ENCODE measurements around the gene GPR156.

GPR156 gene

DNA sequence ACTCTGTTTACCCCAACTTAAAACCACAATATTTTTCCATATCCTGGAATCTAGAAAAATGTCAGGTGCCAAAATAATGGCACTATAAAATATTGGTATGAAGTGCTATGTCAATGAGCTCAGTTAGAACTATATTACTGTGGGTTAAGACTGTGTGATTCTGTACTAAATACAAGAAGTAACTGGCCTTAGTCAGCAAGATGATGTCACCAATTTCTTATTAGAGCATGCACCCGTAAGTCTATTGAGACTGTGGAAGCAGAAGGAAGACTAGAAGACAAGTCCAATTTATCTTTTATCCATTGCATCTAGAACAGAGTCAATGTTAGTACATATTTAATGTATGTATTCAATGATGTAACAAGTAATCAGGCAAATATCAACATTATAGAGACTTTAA lies 39.2 kb upstream of the GPR156 start:
- TF ChIP-seq SIN3A (IDR thresholded peaks at IDR 0.05; ENCODE audit: borderline replicate concordance, insufficient read depth, low read length), result no peak
- TF ChIP-seq TAF1 (IDR thresholded peaks at IDR 0.05; ENCODE audit: borderline replicate concordance, insufficient read depth, low read length), result no peak
- TF ChIP-seq FOXP2 (optimal IDR thresholded peaks at IDR 0.05; ENCODE audit: borderline replicate concordance, extremely low read depth, extremely low read length, insufficient read depth), result no peak
- TF ChIP-seq, protein P1, sequence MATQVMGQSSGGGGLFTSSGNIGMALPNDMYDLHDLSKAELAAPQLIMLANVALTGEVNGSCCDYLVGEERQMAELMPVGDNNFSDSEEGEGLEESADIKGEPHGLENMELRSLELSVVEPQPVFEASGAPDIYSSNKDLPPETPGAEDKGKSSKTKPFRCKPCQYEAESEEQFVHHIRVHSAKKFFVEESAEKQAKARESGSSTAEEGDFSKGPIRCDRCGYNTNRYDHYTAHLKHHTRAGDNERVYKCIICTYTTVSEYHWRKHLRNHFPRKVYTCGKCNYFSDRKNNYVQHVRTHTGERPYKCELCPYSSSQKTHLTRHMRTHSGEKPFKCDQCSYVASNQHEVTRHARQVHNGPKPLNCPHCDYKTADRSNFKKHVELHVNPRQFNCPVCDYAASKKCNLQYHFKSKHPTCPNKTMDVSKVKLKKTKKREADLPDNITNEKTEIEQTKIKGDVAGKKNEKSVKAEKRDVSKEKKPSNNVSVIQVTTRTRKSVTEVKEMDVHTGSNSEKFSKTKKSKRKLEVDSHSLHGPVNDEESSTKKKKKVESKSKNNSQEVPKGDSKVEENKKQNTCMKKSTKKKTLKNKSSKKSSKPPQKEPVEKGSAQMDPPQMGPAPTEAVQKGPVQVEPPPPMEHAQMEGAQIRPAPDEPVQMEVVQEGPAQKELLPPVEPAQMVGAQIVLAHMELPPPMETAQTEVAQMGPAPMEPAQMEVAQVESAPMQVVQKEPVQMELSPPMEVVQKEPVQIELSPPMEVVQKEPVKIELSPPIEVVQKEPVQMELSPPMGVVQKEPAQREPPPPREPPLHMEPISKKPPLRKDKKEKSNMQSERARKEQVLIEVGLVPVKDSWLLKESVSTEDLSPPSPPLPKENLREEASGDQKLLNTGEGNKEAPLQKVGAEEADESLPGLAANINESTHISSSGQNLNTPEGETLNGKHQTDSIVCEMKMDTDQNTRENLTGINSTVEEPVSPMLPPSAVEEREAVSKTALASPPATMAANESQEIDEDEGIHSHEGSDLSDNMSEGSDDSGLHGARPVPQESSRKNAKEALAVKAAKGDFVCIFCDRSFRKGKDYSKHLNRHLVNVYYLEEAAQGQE (IDR thresholded peaks at IDR 0.05; ENCODE audit: insufficient read depth in 1 of 2, low read depth in 2 of 2, low read length in 2 of 2), result no peak
- no peak for TF ChIP-seq POLR2AphosphoS5 (IDR thresholded peaks at IDR 0.05; ENCODE audit: low read depth, low read length)

DNA sequence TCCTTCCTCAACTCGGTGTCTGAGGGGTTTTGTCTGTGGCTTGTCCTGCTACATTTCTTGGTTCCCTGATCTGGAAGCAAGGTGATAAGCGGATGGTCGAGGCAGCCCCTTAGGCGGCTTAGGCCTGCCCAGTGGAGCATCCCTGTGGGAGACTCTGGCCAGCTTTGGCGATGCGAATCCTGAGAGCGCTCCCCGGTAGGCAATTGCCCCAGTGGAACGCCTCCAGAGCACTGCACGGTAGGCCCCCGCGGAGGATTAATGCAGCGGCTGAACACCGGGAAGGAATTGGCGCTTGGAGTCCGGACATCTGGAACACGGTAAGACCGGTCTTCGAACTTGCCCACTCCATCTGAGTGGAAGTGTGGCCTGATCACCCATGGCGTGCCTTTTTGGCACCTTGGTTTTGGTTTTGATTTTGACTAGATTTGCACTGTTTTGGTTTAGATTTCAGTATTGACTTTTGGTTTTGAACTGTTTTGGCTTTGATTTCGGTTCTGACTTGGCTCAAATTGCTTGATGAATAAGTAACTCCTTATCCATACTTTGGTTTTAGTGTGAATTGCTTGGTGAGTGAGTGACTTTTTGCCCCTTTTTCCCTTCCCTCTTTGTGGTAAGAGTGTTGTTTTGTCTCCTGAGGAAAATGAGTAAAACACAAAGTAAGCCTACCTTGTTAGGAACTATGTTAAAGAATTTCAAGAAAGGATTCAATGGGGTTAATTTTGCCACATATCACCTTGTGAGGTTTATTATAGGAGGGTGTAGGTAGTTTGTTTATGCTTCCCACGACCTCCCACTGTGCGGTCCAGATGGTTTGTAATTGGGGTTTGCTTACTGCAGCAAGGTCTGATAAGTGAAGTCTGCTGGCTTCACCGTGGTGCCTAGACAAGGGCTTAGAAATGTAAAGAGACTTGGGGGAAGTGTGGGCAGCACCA lies 27.1 kb upstream of the GPR156 start:
- TF ChIP-seq, protein P1 (IDR thresholded peaks at IDR 0.05; ENCODE audit: insufficient read depth in 1 of 2, low read depth in 2 of 2, low read length in 2 of 2), result no peak
- TF ChIP-seq TAF1 (IDR thresholded peaks at IDR 0.05; ENCODE audit: borderline replicate concordance, insufficient read depth, low read length), result no peak

DNA sequence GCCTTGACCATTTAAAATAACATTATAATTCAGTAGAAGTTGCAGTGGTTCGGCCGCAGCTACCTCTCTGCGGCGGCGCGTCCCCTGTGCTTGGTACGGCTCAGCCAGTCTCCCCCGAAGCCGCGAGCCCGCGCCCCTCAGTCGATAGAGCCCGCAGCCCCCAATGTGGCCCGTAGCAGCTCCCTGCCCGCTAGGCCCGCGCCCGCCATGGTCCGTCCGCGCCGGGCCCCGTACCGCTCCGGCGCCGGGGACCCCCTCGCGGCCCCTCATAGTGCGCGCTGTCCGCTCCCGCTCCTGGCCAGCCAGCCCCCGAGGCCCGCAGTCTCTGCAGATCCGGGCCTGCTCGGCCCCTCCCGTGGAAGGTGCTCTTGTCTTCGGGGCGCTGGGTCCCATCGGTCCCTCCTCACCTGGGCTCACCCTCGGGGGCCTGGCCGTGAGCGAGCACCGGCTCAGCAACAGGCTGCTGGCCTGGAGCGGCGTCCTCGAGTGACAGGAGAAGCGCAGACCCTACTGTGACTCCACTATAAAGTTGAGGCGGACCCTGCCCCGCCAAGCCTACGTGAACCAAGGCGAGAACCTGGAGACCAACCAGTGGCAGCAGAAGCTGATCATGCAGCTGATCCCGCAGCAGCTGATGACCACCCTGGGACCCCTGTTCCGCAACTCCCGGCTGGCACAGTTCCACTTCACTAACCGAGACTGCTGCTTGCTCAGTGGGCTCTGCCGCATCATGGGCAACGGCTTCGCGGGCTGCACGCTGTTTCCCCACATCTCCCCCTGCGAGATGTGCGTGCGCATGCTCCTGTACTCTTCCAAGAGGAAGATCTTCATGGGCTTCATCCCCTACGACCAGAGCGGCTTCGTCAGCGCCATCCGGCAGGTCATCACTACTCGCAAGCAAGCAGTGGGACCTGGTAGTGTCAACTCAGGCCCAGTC lies 21.8 kb upstream of the GPR156 start:
- TF ChIP-seq POLR2AphosphoS5 (IDR thresholded peaks at IDR 0.05; ENCODE audit: low read depth, low read length) (no peak), FOXP2 (optimal IDR thresholded peaks at IDR 0.05; ENCODE audit: borderline replicate concordance, extremely low read depth, extremely low read length, insufficient read depth) (no peak), SIN3A (IDR thresholded peaks at IDR 0.05; ENCODE audit: borderline replicate concordance, insufficient read depth, low read length) (no peak), TAF1 (IDR thresholded peaks at IDR 0.05; ENCODE audit: borderline replicate concordance, insufficient read depth, low read length) (no peak)
- TF ChIP-seq, protein P1 (IDR thresholded peaks at IDR 0.05; ENCODE audit: insufficient read depth in 1 of 2, low read depth in 2 of 2, low read length in 2 of 2), result no peak

DNA sequence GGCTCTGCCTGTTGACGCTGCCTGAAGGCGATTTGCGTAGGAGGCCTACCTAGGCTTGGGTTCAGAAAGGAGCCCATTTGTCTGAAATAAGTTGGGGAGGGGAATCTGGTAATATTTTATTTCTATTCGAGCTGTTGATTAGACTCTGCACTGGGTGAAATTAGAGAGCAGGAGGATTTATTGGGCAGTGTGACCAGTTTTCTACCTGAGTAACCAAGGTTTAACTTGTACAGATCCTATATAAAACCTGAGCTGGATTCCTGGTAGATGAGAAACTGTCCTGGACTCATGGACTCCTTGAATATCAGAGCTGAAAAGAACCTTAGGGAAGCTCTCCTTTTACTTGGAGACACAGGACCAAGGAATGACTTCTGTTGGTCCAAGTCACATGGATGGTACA lies 19.6 kb upstream of the GPR156 start:
- TF ChIP-seq TAF1 (IDR thresholded peaks at IDR 0.05; ENCODE audit: borderline replicate concordance, insufficient read depth, low read length) (no peak), FOXP2 (optimal IDR thresholded peaks at IDR 0.05; ENCODE audit: borderline replicate concordance, extremely low read depth, extremely low read length, insufficient read depth) (no peak), POLR2AphosphoS5 (IDR thresholded peaks at IDR 0.05; ENCODE audit: low read depth, low read length) (no peak), SIN3A (IDR thresholded peaks at IDR 0.05; ENCODE audit: borderline replicate concordance, insufficient read depth, low read length) (no peak)
- TF ChIP-seq, protein P1 (IDR thresholded peaks at IDR 0.05; ENCODE audit: insufficient read depth in 1 of 2, low read depth in 2 of 2, low read length in 2 of 2), result no peak
